OCI-LY3 (cell line): ENCODE data around the gene ME1.

Experiments
- H2AFZ ChIP-seq: fragments of 200-600, 300-600 bp; shearing (Covaris generic); 2 replicates; pipeline ENCODE4 v1.6.0; 2014; ENCODE audit warnings: antibody characterized with exemption, low read depth, low read length
- H3K27ac ChIP-seq: fragments of 200-600, 300-600 bp; sonication (generic); 2 replicates; pipeline ENCODE4 v1.5.1; 2014; ENCODE audit warnings: mild to moderate bottlenecking, low read length, moderate library complexity, mixed read lengths
- H3K27me3 ChIP-seq: fragments of 200-600, 300-600 bp; sonication (generic); 2 replicates; pipeline ENCODE4 v1.6.1; 2014; ENCODE audit warnings: low read depth, low read length, mixed read lengths
- H3K36me3 ChIP-seq: fragments of 200-600, 300-600 bp; sonication (generic); replicated peaks from 2 replicates; pipeline ENCODE3; 2014; ENCODE audit warnings: low read depth, low read length, mixed read lengths
- H3K4me1 ChIP-seq: fragments of 300-600, 200-600 bp; sonication (generic); 2 replicates; pipeline ENCODE4 v1.6.1; 2014; ENCODE audit warnings: low read length, mixed read lengths
- H3K4me2 ChIP-seq: fragments of 200-600, 300-600 bp; sonication (generic); 2 replicates; pipeline ENCODE4 v1.6.1; 2014; ENCODE audit warnings: low read length, mixed read lengths
- H3K4me3 ChIP-seq: fragments of 300-600, 200-600 bp; sonication (generic); 2 replicates; pipeline ENCODE4 v1.5.1; 2014; ENCODE audit warnings: antibody characterized with exemption, mild to moderate bottlenecking, low read length, moderate library complexity
- H3K79me2 ChIP-seq: fragments of 300-600, 200-600 bp; shearing (Covaris generic); 2 replicates; pipeline ENCODE4 v1.6.1; 2014; ENCODE audit warnings: mild to moderate bottlenecking, low read length, mixed read lengths
- H3K9ac ChIP-seq: fragments of 300-600, 200-600 bp; shearing (Covaris generic); 2 replicates; pipeline ENCODE4 v1.6.0; 2014; ENCODE audit warnings: mild to moderate bottlenecking, low read length, moderate library complexity
- H3K9me3 ChIP-seq: fragments of 200-600, 300-600 bp; shearing (Covaris generic); 2 replicates; pipeline ENCODE4 v1.6.1; 2014; ENCODE audit warnings: low read length, mixed read lengths; ENCODE audit not compliant: insufficient read depth
- H4K20me1 ChIP-seq: fragments of 200-600, 300-600 bp; sonication (generic); 2 replicates; pipeline ENCODE4 v1.6.1; 2016; ENCODE audit warnings: low read length, mixed read lengths; ENCODE audit not compliant: insufficient read depth
- CTCF ChIP-seq: fragments of 200-600, 300-600 bp; sonication (generic); IDR thresholded peaks from 2 replicates; pipeline ENCODE4 v1.5.1; 2014; ENCODE audit warnings: antibody characterized with exemption, low read length, low read depth
- EZH2phosphoT487 ChIP-seq: fragments of 200-600 bp; shearing (Covaris generic); IDR thresholded peaks from 2 replicates; pipeline ENCODE4 v1.6.1; 2018; ENCODE audit warnings: antibody characterized with exemption, mixed run types, low read depth

Gene ME1

GRCh38 chr6:83183082-83183828, 247.6 kb downstream of the ME1 start:
- Histone ChIP-seq H3K4me1 (no peaks in the 10 kb centered on the region), H3K79me2 (0 out of 2 replicates have a peak, but pooled peaks cover 3% of the 10 kb centered on the region), H3K4me3 (no peak overlapping the region), H3K4me2 (no peak overlapping the region), H4K20me1 (peaks cover 17% of the 10 kb centered on the region; the same call in 1 of the 2 replicates), H3K9me3 (no peaks in the 10 kb centered on the region), H2AFZ (no peak overlapping the region), H3K36me3 (peaks cover 77% of the 10 kb centered on the region), H3K27ac (no peak overlapping the region), H3K27me3 (no peaks in the 10 kb centered on the region), H3K9ac (no peak overlapping the region)
- TF ChIP-seq EZH2phosphoT487: no peak
- no peak for TF ChIP-seq CTCF

- Histone ChIP-seq H3K36me3 (peaks cover 80% of the 10 kb centered on the region), H3K4me2 (no peak overlapping the region), H3K4me3 (no peak overlapping the region), H3K79me2 (0 out of 2 replicates have a peak, but pooled peaks cover 3% of the 10 kb centered on the region), H3K27me3 (no peaks in the 10 kb centered on the region), H2AFZ (no peak overlapping the region), H4K20me1 (peaks cover 16% of the 10 kb centered on the region; the same call in 1 of the 2 replicates), H3K4me1 (no peaks in the 10 kb centered on the region), H3K9me3 (no peaks in the 10 kb centered on the region), H3K9ac (no peak overlapping the region), H3K27ac (no peak overlapping the region)
- TF ChIP-seq CTCF (no peak), EZH2phosphoT487 (no peak)
Observed at GRCh38 chr6:83182114-83182513, 248.7 kb downstream of the ME1 start.

GRCh38 chr6:83180426-83180950, 250.4 kb downstream of the ME1 start:
- Histone ChIP-seq H3K79me2 (no peaks in the 10 kb centered on the region), H3K4me3 (no peak overlapping the region), H3K27me3 (no peaks in the 10 kb centered on the region), H3K27ac (no peak overlapping the region), H3K9ac (no peak overlapping the region), H4K20me1 (peaks cover 16% of the 10 kb centered on the region; the same call in 1 of the 2 replicates), H3K9me3 (no peaks in the 10 kb centered on the region), H3K36me3 (peaks cover 82% of the 10 kb centered on the region), H3K4me2 (no peak overlapping the region), H3K4me1 (no peaks in the 10 kb centered on the region), H2AFZ (no peak overlapping the region)
- TF ChIP-seq EZH2phosphoT487 (no peak), CTCF (no peak)

GRCh38 chr6:83176246-83176645, 254.6 kb downstream of the ME1 start:
- H3K4me3 ChIP-seq: no peak overlapping the region
- no peaks in the 10 kb centered on the region for H3K27me3 ChIP-seq
- no peak overlapping the region for H2AFZ ChIP-seq
- H4K20me1 ChIP-seq: no peaks in the 10 kb centered on the region
- no peaks in the 10 kb centered on the region for H3K79me2 ChIP-seq
- no peaks in the 10 kb centered on the region for H3K9me3 ChIP-seq
- H3K9ac ChIP-seq: no peak overlapping the region
- no peak overlapping the region for H3K27ac ChIP-seq
- H3K4me1 ChIP-seq: no peaks in the 10 kb centered on the region
- TF ChIP-seq CTCF (no peak), EZH2phosphoT487 (no peak)
- H3K36me3 ChIP-seq: peaks cover 78% of the 10 kb centered on the region
- H3K4me2 ChIP-seq: no peak overlapping the region
